Spleen (tissue), 13 donors: ENCODE data around the gene ZNF528. TPM values are rescaled to one million over a fixed set of nuclear protein-coding genes. Genes with fewer than 3 reads are reported as not detected.

Experiments
- DNase-seq: peaks from one replicate; pipeline ENCODE4 v3.0.0-alpha.2; 2020
- H3K27ac ChIP-seq, 8 donors: fragments of 200-600 bp; sonication (generic) in 7 of 8; 1 replicate in 4 of 8; 2 replicates in 4 of 8; pipeline versions ENCODE4 v1.5.0 to v1.8.0; 2016 to 2021; ENCODE audit warnings: inconsistent platforms in 4 of 8, mild to moderate bottlenecking in 4 of 8, moderate library complexity in 1 of 8
- H3K27me3 ChIP-seq, 7 donors: fragments of 200-600 bp; sonication (generic) in 6 of 7; replicated peaks in 1 of 7; 1 replicate in 4 of 7; 2 replicates in 3 of 7; pipeline versions ENCODE4 v1.5.0 to v1.8.0; 2016 to 2021; ENCODE audit warnings: inconsistent platforms in 3 of 7, mild to moderate bottlenecking in 1 of 7
- H3K36me3 ChIP-seq, 6 donors: fragments of 200-600 bp; sonication (generic) in 5 of 6; 1 replicate in 4 of 6; 2 replicates in 2 of 6; pipeline versions ENCODE4 v1.5.0 to v1.8.0; 2016 to 2021; ENCODE audit warnings: inconsistent platforms in 2 of 6
- H3K4me1 ChIP-seq, 6 donors: fragments of 200-600 bp; sonication (generic) in 5 of 6; 1 replicate in 3 of 6; 2 replicates in 3 of 6; pipeline versions ENCODE4 v1.5.0 to v1.8.0; 2016 to 2021; ENCODE audit warnings: inconsistent platforms in 3 of 6
- H3K4me3 ChIP-seq, 8 donors: fragments of 200-600 bp; sonication (generic) in 7 of 8; 1 replicate in 4 of 8; 2 replicates in 4 of 8; pipeline versions ENCODE4 v1.5.0 to v1.8.0; 2016 to 2021; ENCODE audit warnings: inconsistent platforms in 4 of 8, mild to moderate bottlenecking in 4 of 8, moderate library complexity in 2 of 8
- H3K9me3 ChIP-seq, 8 donors: fragments of 200-600 bp; sonication (generic) in 7 of 8; 1 replicate in 4 of 8; 2 replicates in 4 of 8; pipeline versions ENCODE4 v1.5.0 to v1.8.0; 2016 to 2021; ENCODE audit warnings: inconsistent platforms in 4 of 8
- CTCF ChIP-seq, 11 experiments: fragments of 200-600 bp in 7 of 11; fragments of 450-650 bp in 4 of 11; sonication (generic) in 4 of 11; IDR thresholded peaks in 8 of 11; conservative IDR thresholded peaks in 3 of 11; 1 replicate in 7 of 11; 2 replicates in 4 of 11; pipeline versions ENCODE4 v1.4.0 to v1.8.0; 2016 to 2021; ENCODE audit warnings: antibody characterized with exemption in 11 of 11, inconsistent platforms in 4 of 11, mild to moderate bottlenecking in 1 of 11
- POLR2A ChIP-seq, 3 donors: fragments of 450-650 bp; IDR thresholded peaks; one replicate each; pipeline ENCODE4 v1.5.1; 2017; ENCODE audit warnings: antibody characterized with exemption in 3 of 3, mild to moderate bottlenecking in 1 of 3
- POLR2AphosphoS5 ChIP-seq, 3 donors: sonication (generic); formaldehyde crosslinking; IDR thresholded peaks; one replicate each; pipeline ENCODE4 v1.5.1; 2017; ENCODE audit warnings: antibody characterized with exemption in 3 of 3
- WGBS, 5 donors: extraction: QIAGEN DNeasy Blood & Tissue Kit in 3 of 5; methylation state at CpG; one replicate each; pipeline versions ENCODE4 v1.1.5 to v1.1.7; 2013 to 2018; 5-methylcytosine and 5-hydroxymethylcytosine counted together
- intact Hi-C: fragments of 100-400 bp; cut with DNase I; formaldehyde crosslinking; loops from one replicate; pipeline ENCODE4 v1.15.0; 2023; ENCODE audit warnings: low total_unique reads
- long read RNA-seq, 2 donors: transcript quantifications; one replicate each; lab custom pipeline, GENCODE V29; 2026
- polyA plus RNA-seq, 3 donors: library from polyadenylated mRNA; stranded (reverse); fragments of 200-250 nt; gene quantifications; one replicate each; pipeline ENCODE4 v1.2.1, GENCODE V29; 2013
- total RNA-seq, 7 donors: library from RNA; depleted of rRNA in 3 of 7; stranded (reverse); fragments of >200 nt in 3 of 7; fragmentation: NEBNext Ultra II Directional in 4 of 7; extraction: Animal tissue kit (Norgen Biotek cat#: 25700) in 4 of 7; gene quantifications; one replicate each; pipeline versions ENCODE4 v1.1.0 to v1.2.1, GENCODE V29; 2016 to 2021
- donor health status: healthy with polysubstance abuse.
- donor health status: DM: no; HTN: no; CAD: no; lungs with moderate emphysema.
- donor health status: DM: no; HTN: no; CAD: no.
- donor health status: Bipolar disorder and iron deficiency.
- donor health status: healthy.
- donor health status: DM: no; HTN: no; CAD: no.
- donor health status: DM: yes; HTN: yes; CAD: no.

ZNF528 gene
- 10 to 100 TPM; 23.8 to 38.1 (median 28.7) TPM for total RNA-seq
- polyA plus RNA-seq, result 1 to 10 TPM; 6.9 to 8.3 (median 7.9) TPM
- long read RNA-seq, donor 1, full-length matches to known transcripts, result 25 of 25 reads
- long read RNA-seq, donor 1, partial matches to known transcripts, result 0 of 25 reads
- long read RNA-seq, donor 1, other reads (novel, unspliced or antisense), result 0 of 25 reads
- long read RNA-seq, donor 2, full-length matches to known transcripts, result 8 of 8 reads
- long read RNA-seq, donor 2, partial matches to known transcripts, result 0 of 8 reads
- long read RNA-seq, donor 2, other reads (novel, unspliced or antisense), result 0 of 8 reads

- Histone ChIP-seq H3K4me1 (peaks cover 0 to 26% (median 14%) of the 10 kb centered on the region in 6 donors), H3K27ac (peak within 1 kb of the TSS; percentile 64 to 87 (median 80)), H3K27me3 (no peaks in the 10 kb centered on the region), H3K36me3 (peaks cover 8 to 78% (median 34%) of the 10 kb centered on the region in 6 donors), H3K4me3 (peak within 1 kb of the TSS; percentile 58 to 91 (median 68)), H3K9me3 (peaks cover 0 to 95% (median 82%) of the 10 kb centered on the region in 8 donors)
- DNase-seq, result peak; percentile 97
- intact Hi-C loops, result no loop called here
- WGBS, 5 donors, result 1 to 2% (median 2%) methylated on average over 35 to 36 of the region's 36 CpGs
- TF ChIP-seq POLR2AphosphoS5 (IDR thresholded peaks at IDR 0.05), result peak; percentile 91 to 92 (median 91)
- TF ChIP-seq POLR2A (IDR thresholded peaks at IDR 0.05), result peak in 1 of 3 donors; percentile 26
- no peak for TF ChIP-seq CTCF (IDR thresholded peaks at IDR 0.05 in 8 of 11, conservative IDR thresholded peaks at IDR 0.05 in 3 of 11)
These were observed at the start of gene ZNF528 for GRCh38 chr19:52397310-52398080. Gene ZNF528 (plus strand): TSS chr19:52397849. CDS start chr19:52402014, 4,165 bp downstream.

- no peak for DNase-seq
- Histone ChIP-seq H3K4me3 (no peak overlapping the region), H3K4me1 (no peaks in the 10 kb centered on the region), H3K36me3 (peaks cover 0 to 87% (median 47%) of the 10 kb centered on the region in 6 donors), H3K27me3 (no peaks in the 10 kb centered on the region), H3K9me3 (peaks cover 0 to 100% (median 68%) of the 10 kb centered on the region in 8 donors), H3K27ac (no peak overlapping the region)
- 76 to 84% (median 77%) methylated on average over 5 to 9 of the region's 9 CpGs for WGBS, 5 donors
- intact Hi-C loops, result no loop called here
- TF ChIP-seq CTCF (IDR thresholded peaks at IDR 0.05 in 8 of 11, conservative IDR thresholded peaks at IDR 0.05 in 3 of 11), result no peak
- TF ChIP-seq POLR2AphosphoS5 (IDR thresholded peaks at IDR 0.05), result no peak
- no peak for TF ChIP-seq POLR2A (IDR thresholded peaks at IDR 0.05)
These were observed 46.1 kb upstream of the ZNF528 start for GRCh38 chr19:52351512-52351911.

- Histone ChIP-seq H3K27ac (no peak overlapping the region), H3K4me3 (no peak overlapping the region), H3K4me1 (peaks cover 0 to 17% (median 11%) of the 10 kb centered on the region in 6 donors), H3K36me3 (peaks cover 0 to 64% (median 35%) of the 10 kb centered on the region in 6 donors), H3K27me3 (no peaks in the 10 kb centered on the region), H3K9me3 (peaks cover 14 to 97% (median 94%) of the 10 kb centered on the region in 8 donors)
- no peak for TF ChIP-seq POLR2A (IDR thresholded peaks at IDR 0.05)
- TF ChIP-seq POLR2AphosphoS5 (IDR thresholded peaks at IDR 0.05), result no peak
- TF ChIP-seq CTCF (IDR thresholded peaks at IDR 0.05 in 8 of 11, conservative IDR thresholded peaks at IDR 0.05 in 3 of 11), result no peak
- no peak for DNase-seq
- intact Hi-C loops, result no loop called here
- 96 to 98% (median 97%) methylated on average over 8 of the region's 8 CpGs for WGBS, 5 donors
These were observed 31.2 kb upstream of the ZNF528 start for GRCh38 chr19:52366414-52366824.
